Activated CD4-positive, CD25-positive, alpha-beta regulatory T cell treated with anti-CD3 and anti-CD28 coated beads, Interleukin-2, amount 50 U/mL, for 16 hours (primary cell): ENCODE results near the gene TESMIN.

ENCODE experiments used
- DNase-seq: peaks from one replicate; pipeline ENCODE4 v3.0.0-alpha.2; 2020; ENCODE audit warnings: low read depth, low spot score

Gene TESMIN

GRCh38 chr11:68710409-68710808 is 40.9 kb downstream of the TESMIN start:
- DNase-seq = no peak

GRCh38 chr11:68709062-68709461 is 42.3 kb downstream of the TESMIN start:
- DNase-seq = no peak

- DNase-seq = no peak
Measured at GRCh38 chr11:68707527-68707926, 43.8 kb downstream of the TESMIN start.

GRCh38 chr11:68704887-68705286 is 46.4 kb downstream of the TESMIN start:
- no peak for DNase-seq

- no peak for DNase-seq
Measured at GRCh38 chr11:68698993-68699392, 52.3 kb downstream of the TESMIN start.

GRCh38 chr11:68695531-68695930 is 55.8 kb downstream of the TESMIN start:
- DNase-seq = no peak

GRCh38 chr11:68694431-68695297 is 56.7 kb downstream of the TESMIN start:
- DNase-seq = no peak

- DNase-seq = no peak
Measured at GRCh38 chr11:68693484-68693882, 57.8 kb downstream of the TESMIN start.

- DNase-seq = no peak
Measured at GRCh38 chr11:68692871-68693483, 58.3 kb downstream of the TESMIN start.

- no peak for DNase-seq
Measured at GRCh38 chr11:68692115-68692514, 59.2 kb downstream of the TESMIN start.

GRCh38 chr11:68691402-68691784 is 59.9 kb downstream of the TESMIN start:
- DNase-seq = no peak

GRCh38 chr11:68690671-68691401 is 60.5 kb downstream of the TESMIN start:
- DNase-seq = no peak

GRCh38 chr11:68689737-68690625 is 61.3 kb downstream of the TESMIN start:
- no peak for DNase-seq

- no peak for DNase-seq
Measured at GRCh38 chr11:68688881-68689280, 62.4 kb downstream of the TESMIN start.

- no peak for DNase-seq
Measured at GRCh38 chr11:68687986-68688385, 63.3 kb downstream of the TESMIN start.

- no peak for DNase-seq
Measured at GRCh38 chr11:68687311-68687710, 64.0 kb downstream of the TESMIN start.

- DNase-seq = no peak
Measured at GRCh38 chr11:68686486-68686885, 64.8 kb downstream of the TESMIN start.

GRCh38 chr11:68685656-68686380 is 65.5 kb downstream of the TESMIN start:
- DNase-seq = no peak

- no peak for DNase-seq
Measured at GRCh38 chr11:68684385-68685356, 66.6 kb downstream of the TESMIN start, which contains the start of gene GAL. Gene GAL, plus strand, starts transcription at chr11:68684544. Its CDS starts 380 bp downstream, at chr11:68684924.
